ENCODE measurements around the gene SRPK2.
"Not testable (repeated sequence)": the region's sequence is repeated elsewhere in the genome, so short reads cannot be mapped to it uniquely, and the experiment has no call there.

DNA sequence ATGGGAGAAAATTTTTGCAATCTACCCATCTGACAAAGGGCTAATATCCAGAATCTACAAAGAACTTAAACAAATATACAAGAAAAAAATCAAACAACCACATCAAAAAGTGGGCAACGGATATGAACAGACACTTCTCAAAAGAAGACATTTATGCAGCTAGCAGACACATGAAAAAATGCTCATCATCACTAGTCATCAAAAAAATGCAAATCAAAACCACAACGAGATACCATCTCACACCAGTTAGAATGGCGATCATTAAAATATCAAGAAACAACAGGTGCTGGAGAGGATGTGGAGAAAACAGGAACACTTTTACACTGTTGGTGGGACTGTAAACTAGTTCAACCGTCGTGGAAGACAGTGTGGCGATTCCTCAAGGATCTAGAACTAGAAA, 88.1 kb downstream of the SRPK2 start:
- TF ChIP-seq ARNT (IDR thresholded peaks at IDR 0.05); SP1 (IDR thresholded peaks at IDR 0.05); PKNOX1 (IDR thresholded peaks at IDR 0.05); FOXM1 (IDR thresholded peaks at IDR 0.05; ENCODE audit: borderline replicate concordance); SUZ12 (IDR thresholded peaks at IDR 0.05); TARDBP (IDR thresholded peaks at IDR 0.05); ELF4 (IDR thresholded peaks at IDR 0.05); BHLHE40 (IDR thresholded peaks at IDR 0.05; ENCODE audit: borderline replicate concordance); LEF1 (IDR thresholded peaks at IDR 0.05; ENCODE audit: borderline replicate concordance); CTBP1 (IDR thresholded peaks at IDR 0.05; ENCODE audit: borderline replicate concordance); ZNF384 (IDR thresholded peaks at IDR 0.05); FOXA1 (IDR thresholded peaks at IDR 0.05); NFRKB (IDR thresholded peaks at IDR 0.05); HDGF (IDR thresholded peaks at IDR 0.05; ENCODE audit: borderline replicate concordance): not testable (repeated sequence)

Data from HEK293T (cell line).